Panc1 (cell line): ENCODE results near the gene PLEKHG4B.

Experiments used
- CTCF ChIP-seq: fragments of 450-650 bp; IDR thresholded peaks from 2 replicates; pipeline ENCODE4 v1.5.1; 2017; ENCODE audit warnings: mild to moderate bottlenecking
- POLR2AphosphoS5 ChIP-seq: IDR thresholded peaks from 2 replicates; pipeline ENCODE4 v1.6.1; 2012; ENCODE audit warnings: mild to moderate bottlenecking, low read depth, low read length, moderate library complexity
- SIN3A ChIP-seq: IDR thresholded peaks from 2 replicates; pipeline ENCODE4 v1.6.1; 2012; ENCODE audit warnings: low read depth, mild to moderate bottlenecking, low read length, moderate library complexity, borderline replicate concordance; ENCODE audit not compliant: insufficient read depth

- no peak for TF ChIP-seq CTCF
- no peak for TF ChIP-seq POLR2AphosphoS5
- no peak for TF ChIP-seq SIN3A
These were observed 27.6 kb downstream of the PLEKHG4B start for GRCh38 chr5:119486-120097.
